AG04449 (cell line): ENCODE results near the gene ARHGAP31.

Experiments used
- CTCF ChIA-PET: fragments of 350-600 bp; formaldehyde crosslinking; extraction: SDS; loops from one replicate; lab custom pipeline; 2021; ENCODE audit warnings: antibody characterized with exemption; lab: Yijun Ruan, JAX
- POLR2A ChIA-PET: fragments of 400-600, 350-600 bp; formaldehyde crosslinking; extraction: SDS; loops from one replicate; lab custom pipeline; 2020; ENCODE audit warnings: antibody characterized with exemption, inconsistent platforms; lab: Yijun Ruan, JAX
- DNase-seq: peaks from one replicate; pipeline ENCODE4 v3.0.0-alpha.2; 2010; ENCODE audit warnings: low read depth, low spot score
- H3K4me3 ChIP-seq: 2 replicates; pipeline ENCODE4 v1.5.1; 2011; ENCODE audit warnings: low read depth, mild to moderate bottlenecking, control low read depth, low read length
- TF ChIP-seq, protein P1 (sequence below): IDR thresholded peaks from one replicate; pipeline ENCODE4 v1.5.1; 2011; ENCODE audit warnings: mild to moderate bottlenecking, moderate library complexity, low read length, control low read depth, inconsistent platforms; ENCODE audit not compliant: insufficient read depth; ENCODE audit errors: missing control alignments

Gene ARHGAP31

DNA sequence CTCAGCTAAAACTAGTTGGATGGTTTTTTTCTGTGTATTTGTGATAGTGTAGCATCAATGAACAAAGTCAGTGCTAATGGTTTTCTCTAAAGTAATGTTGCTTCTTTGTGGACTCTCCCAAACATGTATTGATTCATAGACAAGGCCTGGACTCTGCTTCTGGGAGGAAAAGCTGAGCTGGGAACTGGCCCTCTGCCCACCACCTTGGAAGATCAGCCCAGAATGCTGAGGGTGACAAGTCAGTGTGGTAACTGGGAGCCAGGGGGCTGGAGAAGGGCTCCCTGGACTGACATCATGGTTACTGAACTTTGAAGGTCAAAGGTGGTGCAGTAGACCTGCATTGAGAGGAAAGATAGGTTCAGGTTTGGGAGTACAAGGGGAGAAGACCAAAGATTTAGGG is 3.0 kb downstream of the ARHGAP31 start:
- POLR2A ChIA-PET, result interaction anchor here (1.0 to 2.7 kb wide), 5 partner anchors 9 to 56 kb away, joined by 3 to 11 read pairs (median 6); partner anchors contain the start of gene B4GALT4
- peak overlapping the region; percentile 89 for H3K4me3 ChIP-seq
- CTCF ChIA-PET, result interaction anchor here (1.1 to 4.3 kb wide), 7 partner anchors 10 to 65 kb away, joined by 3 to 22 read pairs (median 4); no protein-coding TSS in a partner anchor
- TF ChIP-seq, protein P1, sequence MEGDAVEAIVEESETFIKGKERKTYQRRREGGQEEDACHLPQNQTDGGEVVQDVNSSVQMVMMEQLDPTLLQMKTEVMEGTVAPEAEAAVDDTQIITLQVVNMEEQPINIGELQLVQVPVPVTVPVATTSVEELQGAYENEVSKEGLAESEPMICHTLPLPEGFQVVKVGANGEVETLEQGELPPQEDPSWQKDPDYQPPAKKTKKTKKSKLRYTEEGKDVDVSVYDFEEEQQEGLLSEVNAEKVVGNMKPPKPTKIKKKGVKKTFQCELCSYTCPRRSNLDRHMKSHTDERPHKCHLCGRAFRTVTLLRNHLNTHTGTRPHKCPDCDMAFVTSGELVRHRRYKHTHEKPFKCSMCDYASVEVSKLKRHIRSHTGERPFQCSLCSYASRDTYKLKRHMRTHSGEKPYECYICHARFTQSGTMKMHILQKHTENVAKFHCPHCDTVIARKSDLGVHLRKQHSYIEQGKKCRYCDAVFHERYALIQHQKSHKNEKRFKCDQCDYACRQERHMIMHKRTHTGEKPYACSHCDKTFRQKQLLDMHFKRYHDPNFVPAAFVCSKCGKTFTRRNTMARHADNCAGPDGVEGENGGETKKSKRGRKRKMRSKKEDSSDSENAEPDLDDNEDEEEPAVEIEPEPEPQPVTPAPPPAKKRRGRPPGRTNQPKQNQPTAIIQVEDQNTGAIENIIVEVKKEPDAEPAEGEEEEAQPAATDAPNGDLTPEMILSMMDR, result no peak
- no peak for DNase-seq

DNA sequence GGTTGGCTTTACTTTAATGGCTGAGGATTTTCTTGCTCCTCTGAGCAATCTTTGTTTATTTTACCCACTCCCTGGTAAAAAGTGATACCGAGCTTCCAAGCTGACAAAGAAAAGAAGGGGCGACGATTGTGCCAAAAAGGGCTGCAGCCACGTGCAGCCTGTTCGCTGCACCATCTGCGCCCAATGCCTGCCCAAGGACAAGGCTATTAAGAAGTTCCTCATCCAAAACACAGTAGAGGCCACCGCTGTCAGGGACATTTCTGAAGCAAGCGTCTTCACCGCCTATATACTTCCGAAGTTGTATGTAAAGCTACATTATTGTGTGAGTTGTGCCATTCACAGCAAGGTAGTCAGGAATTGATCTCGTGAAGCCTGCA is 4.4 kb downstream of the ARHGAP31 start:
- no peak overlapping the region for H3K4me3 ChIP-seq
- no peak for DNase-seq
- ChIA-PET POLR2A (interaction anchor here (0.9 to 1.2 kb wide), 3 partner anchors 8 to 11 kb away, joined by 3 to 4 read pairs (median 4); no protein-coding TSS in a partner anchor), CTCF (interaction anchor here (1.1 to 3.2 kb wide), 3 partner anchors 8 to 55 kb away, joined by 3 to 13 read pairs (median 7); no protein-coding TSS in a partner anchor)
- TF ChIP-seq, protein P1, result no peak

DNA sequence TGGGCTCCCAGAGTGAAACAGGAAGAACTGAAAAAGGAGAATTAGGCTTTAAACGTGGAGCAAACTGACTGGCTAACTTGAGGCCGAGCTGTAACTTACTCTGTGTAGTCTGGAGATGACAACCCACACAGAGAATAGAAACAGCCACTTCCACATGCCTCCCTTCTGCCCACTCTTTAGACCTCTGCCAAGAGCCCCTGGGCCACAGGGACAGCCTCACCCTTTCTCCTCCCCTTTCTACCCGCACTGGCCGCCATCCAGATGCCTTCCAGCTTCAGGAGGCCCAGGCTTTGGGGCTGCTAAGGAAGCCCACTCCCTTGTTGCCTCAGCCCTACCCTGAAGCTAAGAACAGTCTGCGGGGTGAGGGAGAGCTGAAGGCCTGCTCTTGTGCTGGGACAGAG is 6.8 kb downstream of the ARHGAP31 start:
- POLR2A ChIA-PET, result interaction anchor here (1.0 to 1.9 kb wide), 2 partner anchors 9 to 22 kb away, joined by 3 to 7 read pairs; no protein-coding TSS in a partner anchor
- H3K4me3 ChIP-seq, result no peak overlapping the region
- DNase-seq, result no peak
- TF ChIP-seq, protein P1, result no peak
- CTCF ChIA-PET, result interaction anchor here (1.6 to 2.3 kb wide), 2 partner anchors 26 to 45 kb away, joined by 4 to 8 read pairs; no protein-coding TSS in a partner anchor

DNA sequence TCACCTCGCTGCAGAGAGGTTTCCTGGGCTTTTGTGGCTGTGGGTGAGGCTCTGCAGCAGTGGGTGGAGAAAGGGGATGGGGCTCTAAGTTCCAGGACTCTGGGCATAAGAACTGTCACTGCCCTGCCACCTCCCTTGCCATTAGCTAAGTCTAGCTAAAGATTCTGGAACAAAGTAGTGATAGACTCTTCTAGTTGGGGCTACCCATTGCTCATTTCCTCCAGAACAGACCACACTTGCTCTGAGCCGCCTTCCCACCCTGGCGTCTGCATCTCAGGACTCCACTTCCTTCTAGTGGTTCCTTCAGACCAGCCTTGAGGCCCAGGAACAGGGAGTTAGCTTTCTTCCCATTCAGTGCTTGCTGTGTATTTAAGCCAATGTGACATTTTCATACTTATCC is 7.5 kb downstream of the ARHGAP31 start:
- TF ChIP-seq, protein P1, result no peak
- H3K4me3 ChIP-seq, result no peak overlapping the region
- POLR2A ChIA-PET, result interaction anchor here (1.0 to 1.9 kb wide), 2 partner anchors 9 to 21 kb away, joined by 3 to 7 read pairs; no protein-coding TSS in a partner anchor
- CTCF ChIA-PET, result interaction anchor here (1.6 kb wide), 1 partner anchor 44 kb away, joined by 4 read pairs; no protein-coding TSS in a partner anchor
- DNase-seq, result no peak

DNA sequence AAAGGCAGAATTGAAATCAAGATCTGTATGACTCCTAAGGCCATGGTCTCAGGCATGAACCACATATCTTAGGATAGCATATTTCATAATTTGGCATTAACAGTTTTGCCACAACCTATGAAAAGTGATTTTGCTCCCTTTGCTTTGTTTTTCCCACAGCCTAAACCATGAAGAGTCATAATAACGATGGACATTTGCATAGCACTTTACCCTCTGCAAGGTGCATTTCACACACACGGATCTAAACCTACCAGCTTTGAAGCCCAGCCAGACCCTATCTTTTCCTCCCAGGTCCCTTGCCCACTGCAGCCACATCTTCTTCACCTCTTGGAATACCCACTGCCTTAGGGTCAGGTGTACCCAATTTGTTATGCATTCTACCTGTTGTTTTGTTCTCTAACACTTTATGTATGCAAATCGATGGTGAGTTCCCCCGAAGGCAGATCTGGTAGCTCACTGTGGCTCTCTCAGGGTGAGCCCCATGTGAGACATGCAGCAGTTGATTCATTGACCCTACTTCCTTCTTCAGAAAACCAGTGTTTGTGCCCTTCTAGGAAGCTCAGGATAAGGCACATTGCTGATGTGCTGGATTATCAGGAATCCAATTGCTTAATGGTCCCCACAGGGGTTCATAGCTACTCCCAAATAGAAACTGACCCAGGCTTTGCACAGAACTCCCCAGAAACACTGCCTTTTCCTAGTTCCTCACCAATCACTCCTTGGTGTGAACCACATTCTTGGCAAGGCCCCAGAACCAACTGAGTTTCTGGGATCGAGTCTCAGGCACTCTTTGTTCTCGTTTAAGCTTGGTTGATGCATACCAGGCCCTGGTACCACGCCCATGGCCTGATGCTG is 8.7 kb downstream of the ARHGAP31 start:
- TF ChIP-seq, protein P1, result no peak
- DNase-seq, result no peak
- CTCF ChIA-PET, result interaction anchor here (1.2 to 2.3 kb wide), 2 partner anchors 9 to 50 kb away, joined by 4 to 14 read pairs; partner anchors contain the start of gene ARHGAP31
- POLR2A ChIA-PET, result interaction anchor here (1.8 kb wide), 1 partner anchor 8 kb away, joined by 19 read pairs; the partner anchor contains the start of gene ARHGAP31
- no peak overlapping the region for H3K4me3 ChIP-seq
